Activated CD4-positive, alpha-beta memory T cell treated with anti-CD3 and anti-CD28 coated beads for 36 hours (primary cell): ENCODE measurements around the gene DOC2B. TPM values are rescaled to one million over a fixed set of nuclear protein-coding genes. Genes with fewer than 3 reads are reported as not detected.
"Not testable (repeated sequence)": the region's sequence is repeated elsewhere in the genome, so short reads cannot be mapped to it uniquely, and the experiment has no call there.

ENCODE experiments used
- CTCF ChIA-PET: fragments of 350-600 bp; sonication (Branson Sonifier 250); formaldehyde crosslinking; loops from one replicate; lab custom pipeline; 2021; ENCODE audit warnings: antibody characterized with exemption, inconsistent platforms; lab: Charles Lee
- POLR2A ChIA-PET: fragments of 350-600 bp; sonication (Branson Sonifier 250); formaldehyde crosslinking; loops from one replicate; lab custom pipeline; 2021; ENCODE audit warnings: antibody characterized with exemption; lab: Charles Lee
- DNase-seq: peaks from one replicate; pipeline ENCODE4 v3.0.0-alpha.2; 2020
- H3K27ac Mint-ChIP-seq: one replicate; pipeline ENCODE4 v1.8.0; 2021; ENCODE audit warnings: mixed read lengths
- H3K27me3 Mint-ChIP-seq: one replicate; pipeline ENCODE4 v1.8.0; 2021; ENCODE audit warnings: mixed read lengths
- H3K36me3 Mint-ChIP-seq: one replicate; pipeline ENCODE4 v1.8.0; 2021; ENCODE audit warnings: mixed read lengths
- H3K4me1 Mint-ChIP-seq: one replicate; pipeline ENCODE4 v1.8.0; 2021; ENCODE audit warnings: low read depth, mixed read lengths
- H3K4me3 Mint-ChIP-seq: one replicate; pipeline ENCODE4 v1.8.0; 2021; ENCODE audit warnings: mild to moderate bottlenecking, mixed read lengths
- H3K9me3 Mint-ChIP-seq: one replicate; pipeline ENCODE4 v1.8.0; 2021; ENCODE audit warnings: mixed read lengths
- intact Hi-C: fragments of 100-400 bp; cut with micrococcal nuclease; formaldehyde crosslinking; loops from one replicate; pipeline ENCODE4 v1.15.1; 2023
- total RNA-seq, 2 experiments: library from RNA; stranded (reverse); gene quantifications; one replicate each; pipeline ENCODE4 v1.2.3, GENCODE V29; 2021

The DOC2B gene
- total RNA-seq, 2 experiments from 2014 or later, result 0.02 to 0.12 TPM

GRCh38 chr17:222172-222571 is 40.7 kb upstream of the DOC2B start:
- no peaks in the 10 kb centered on the region for H3K36me3 Mint-ChIP-seq
- no peak overlapping the region for H3K4me3 Mint-ChIP-seq
- H3K27ac Mint-ChIP-seq, result no peak overlapping the region
- no peaks in the 10 kb centered on the region for H3K4me1 Mint-ChIP-seq
- DNase-seq, result no peak
- CTCF ChIA-PET, result no interaction called here
- no peaks in the 10 kb centered on the region for H3K9me3 Mint-ChIP-seq
- intact Hi-C loops, result no loop called here
- no peaks in the 10 kb centered on the region for H3K27me3 Mint-ChIP-seq
- POLR2A ChIA-PET, result no interaction called here

- Mint-ChIP-seq H3K9me3 (no peaks in the 10 kb centered on the region), H3K4me3 (no peak overlapping the region), H3K4me1 (no peaks in the 10 kb centered on the region), H3K36me3 (no peaks in the 10 kb centered on the region), H3K27me3 (no peaks in the 10 kb centered on the region), H3K27ac (no peak overlapping the region)
- intact Hi-C loops, result no loop called here
- CTCF ChIA-PET, result no interaction called here
- DNase-seq, result no peak
- POLR2A ChIA-PET, result no interaction called here
These were observed 38.2 kb upstream of the DOC2B start for GRCh38 chr17:219696-220095.

DNA sequence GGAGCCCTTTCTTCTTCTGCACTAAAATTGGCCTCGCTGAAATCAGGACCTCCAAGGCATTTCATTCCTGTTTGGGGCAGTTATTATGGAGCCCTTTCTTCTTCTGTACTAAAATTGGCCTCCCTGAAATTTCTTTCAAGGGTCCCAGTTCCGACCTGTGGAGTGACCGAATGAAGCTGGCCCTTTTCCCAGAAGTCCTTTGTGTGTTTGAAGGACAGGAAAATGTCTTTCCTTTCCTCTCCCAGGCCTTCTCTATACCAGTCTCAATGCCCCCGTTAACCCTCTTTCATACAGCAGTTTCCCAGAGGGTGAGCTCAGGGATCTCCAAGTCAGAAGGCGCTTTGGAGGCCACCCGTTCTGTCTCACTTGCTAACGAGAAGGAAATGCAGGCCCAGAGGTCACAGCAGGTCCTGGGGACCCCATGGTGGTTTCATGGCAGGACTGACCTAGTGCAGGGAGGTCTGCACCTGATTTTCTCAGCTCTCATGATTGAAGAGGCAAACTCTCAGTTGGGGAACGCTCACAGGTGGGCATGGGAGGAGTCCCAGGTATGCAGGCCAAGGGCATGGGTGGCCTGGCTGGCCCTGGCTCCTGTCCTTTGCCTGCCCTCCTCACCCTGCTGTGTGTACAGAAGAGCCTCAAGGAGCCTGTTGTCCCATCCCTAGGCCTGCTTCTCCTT is 37.1 kb upstream of the DOC2B start:
- no peaks in the 10 kb centered on the region for H3K4me1 Mint-ChIP-seq
- no peak overlapping the region for H3K4me3 Mint-ChIP-seq
- no peaks in the 10 kb centered on the region for H3K9me3 Mint-ChIP-seq
- POLR2A ChIA-PET, result no interaction called here
- H3K36me3 Mint-ChIP-seq, result no peaks in the 10 kb centered on the region
- no peak overlapping the region for H3K27ac Mint-ChIP-seq
- intact Hi-C loops, result no loop called here
- no peaks in the 10 kb centered on the region for H3K27me3 Mint-ChIP-seq
- no peak for DNase-seq
- CTCF ChIA-PET, result no interaction called here

GRCh38 chr17:216625-217024 is 35.2 kb upstream of the DOC2B start:
- Mint-ChIP-seq H3K27me3 (peaks cover 1% of the 10 kb centered on the region), H3K27ac (no peak overlapping the region)
- POLR2A ChIA-PET, result no interaction called here

GRCh38 chr17:215563-216478 is 34.4 kb upstream of the DOC2B start:
- H3K9me3 Mint-ChIP-seq, CTCF ChIA-PET, H3K27me3 Mint-ChIP-seq, H3K4me1 Mint-ChIP-seq, intact Hi-C loops, H3K4me3 Mint-ChIP-seq, POLR2A ChIA-PET, H3K36me3 Mint-ChIP-seq, H3K27ac Mint-ChIP-seq, DNase-seq: not testable (repeated sequence)

More at GRCh38 chr17:216625-217024, 35.2 kb upstream of the DOC2B start:
- H3K9me3 Mint-ChIP-seq, result no peaks in the 10 kb centered on the region
- no peak overlapping the region for H3K4me3 Mint-ChIP-seq
- H3K4me1 Mint-ChIP-seq, result no peaks in the 10 kb centered on the region
- H3K36me3 Mint-ChIP-seq, result no peaks in the 10 kb centered on the region
- DNase-seq, result no peak
- CTCF ChIA-PET, result no interaction called here
- intact Hi-C loops, result no loop called here

GRCh38 chr17:214881-215331 is 33.5 kb upstream of the DOC2B start:
- intact Hi-C loops, result no loop called here
- H3K36me3 Mint-ChIP-seq, result no peaks in the 10 kb centered on the region
- no peak overlapping the region for H3K4me3 Mint-ChIP-seq
- no peak overlapping the region for H3K27ac Mint-ChIP-seq
- peaks cover 1% of the 10 kb centered on the region for H3K27me3 Mint-ChIP-seq
- no peak for DNase-seq
- H3K9me3 Mint-ChIP-seq, result no peaks in the 10 kb centered on the region
- CTCF ChIA-PET, result no interaction called here
- POLR2A ChIA-PET, result no interaction called here
- H3K4me1 Mint-ChIP-seq, result no peaks in the 10 kb centered on the region

- Mint-ChIP-seq H3K9me3 (no peaks in the 10 kb centered on the region), H3K27me3 (peaks cover 6% of the 10 kb centered on the region), H3K4me1 (no peaks in the 10 kb centered on the region), H3K36me3 (no peaks in the 10 kb centered on the region), H3K27ac (no peak overlapping the region), H3K4me3 (no peak overlapping the region)
- intact Hi-C loops, result no loop called here
- CTCF ChIA-PET, result no interaction called here
- POLR2A ChIA-PET, result no interaction called here
- DNase-seq, result no peak
These were observed 32.0 kb upstream of the DOC2B start for GRCh38 chr17:213286-214105.

DNA sequence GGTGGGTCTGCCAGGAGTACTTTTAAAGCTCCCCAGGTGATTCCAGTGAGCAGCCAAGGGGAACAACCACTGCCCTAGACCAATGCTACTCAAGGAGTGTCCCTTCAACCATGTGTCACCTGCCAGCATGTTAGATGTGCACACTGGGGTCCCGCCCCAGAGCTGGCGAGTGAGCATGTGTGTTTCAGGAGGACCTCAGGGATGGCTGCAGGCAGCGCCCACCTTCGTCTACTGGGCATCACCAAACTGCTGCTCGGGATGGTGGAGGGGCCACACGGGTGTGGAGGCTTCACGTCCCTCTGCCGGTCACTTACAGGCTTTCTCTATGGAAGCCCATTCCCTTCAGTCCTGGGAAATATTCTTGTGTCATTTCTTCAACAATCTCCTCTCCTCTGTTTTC is 29.0 kb upstream of the DOC2B start:
- ChIA-PET CTCF (no interaction called here), POLR2A (no interaction called here)
- peaks cover 9% of the 10 kb centered on the region for H3K9me3 Mint-ChIP-seq
- no peaks in the 10 kb centered on the region for H3K4me1 Mint-ChIP-seq
- intact Hi-C loops, result no loop called here
- H3K36me3 Mint-ChIP-seq, result no peaks in the 10 kb centered on the region
- H3K27ac Mint-ChIP-seq, result no peak overlapping the region
- peaks cover 17% of the 10 kb centered on the region for H3K27me3 Mint-ChIP-seq
- DNase-seq, result no peak
- no peak overlapping the region for H3K4me3 Mint-ChIP-seq

GRCh38 chr17:208429-208828 is 27.0 kb upstream of the DOC2B start:
- Mint-ChIP-seq H3K27me3 (peaks cover 17% of the 10 kb centered on the region), H3K9me3 (peaks cover 9% of the 10 kb centered on the region), H3K4me1 (no peaks in the 10 kb centered on the region), H3K4me3 (no peak overlapping the region), H3K27ac (no peak overlapping the region), H3K36me3 (no peaks in the 10 kb centered on the region)
- intact Hi-C loops, result no loop called here
- DNase-seq, result no peak
- POLR2A ChIA-PET, result no interaction called here
- CTCF ChIA-PET, result no interaction called here

- Mint-ChIP-seq H3K36me3 (no peaks in the 10 kb centered on the region), H3K27me3 (peaks cover 18% of the 10 kb centered on the region), H3K27ac (no peak overlapping the region), H3K9me3 (peaks cover 9% of the 10 kb centered on the region), H3K4me3 (no peak overlapping the region), H3K4me1 (no peaks in the 10 kb centered on the region)
- DNase-seq, result no peak
- intact Hi-C loops, result no loop called here
- ChIA-PET CTCF (no interaction called here), POLR2A (no interaction called here)
These were observed 26.3 kb upstream of the DOC2B start for GRCh38 chr17:207775-208174.

DNA sequence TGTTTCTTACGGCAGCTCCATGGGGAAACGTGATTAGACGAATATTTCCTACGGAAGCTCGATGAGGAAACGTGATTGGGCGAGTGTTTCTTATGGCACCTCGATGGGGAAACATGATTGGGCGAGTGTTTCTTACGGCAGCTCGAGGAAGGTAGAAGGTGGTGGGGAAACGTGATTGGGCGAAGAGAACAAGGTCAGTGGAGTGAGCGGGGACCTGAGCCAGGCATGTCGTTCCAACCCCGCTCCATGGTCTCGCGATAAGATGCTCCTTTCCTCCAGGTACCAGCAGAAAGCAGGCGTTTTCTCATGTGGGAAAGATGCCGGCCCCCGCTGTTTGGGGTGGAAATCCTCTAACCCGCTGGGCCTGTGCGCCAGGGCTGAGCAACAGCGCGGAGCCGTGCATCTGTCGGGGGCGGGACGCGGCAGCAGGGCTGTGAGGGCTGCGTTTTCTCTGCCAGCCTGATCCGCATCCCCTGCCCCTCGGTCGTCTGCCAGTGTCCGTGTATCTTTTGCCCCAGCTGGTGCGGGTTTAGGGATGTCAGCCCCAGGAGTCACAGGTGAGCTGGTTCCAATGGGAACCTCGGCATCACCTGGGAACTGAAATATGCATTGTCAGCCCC is 25.6 kb upstream of the DOC2B start:
- H3K27ac Mint-ChIP-seq, result no peak overlapping the region
- ChIA-PET POLR2A (no interaction called here), CTCF (no interaction called here)
- no peaks in the 10 kb centered on the region for H3K4me1 Mint-ChIP-seq
- H3K36me3 Mint-ChIP-seq, result no peaks in the 10 kb centered on the region
- H3K9me3 Mint-ChIP-seq, result peaks cover 9% of the 10 kb centered on the region
- intact Hi-C loops, result no loop called here
- DNase-seq, result no peak
- H3K4me3 Mint-ChIP-seq, result no peak overlapping the region
- peaks cover 18% of the 10 kb centered on the region for H3K27me3 Mint-ChIP-seq

DNA sequence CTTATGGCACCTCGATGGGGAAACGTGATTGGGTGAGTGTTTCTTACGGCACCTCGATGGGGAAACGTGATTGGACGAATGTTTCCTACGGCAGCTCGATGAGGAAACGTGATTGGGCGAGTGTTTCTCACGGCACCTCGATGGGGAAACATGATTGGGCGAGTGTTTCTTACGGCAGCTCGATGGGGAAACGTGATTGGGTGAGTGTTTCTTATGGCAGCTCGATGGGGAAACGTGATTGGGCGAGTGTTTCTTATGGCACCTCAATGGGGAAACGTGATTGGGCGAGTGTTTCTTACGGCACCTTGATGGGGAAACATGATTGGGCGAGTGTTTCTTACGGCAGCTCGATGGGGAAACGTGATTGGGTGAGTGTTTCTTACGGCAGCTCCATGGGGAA is 25.0 kb upstream of the DOC2B start:
- H3K4me1 Mint-ChIP-seq, H3K27ac Mint-ChIP-seq, intact Hi-C loops, H3K36me3 Mint-ChIP-seq, DNase-seq, POLR2A ChIA-PET, H3K9me3 Mint-ChIP-seq, H3K4me3 Mint-ChIP-seq, CTCF ChIA-PET: not testable (repeated sequence)
- H3K27me3 Mint-ChIP-seq, result peaks cover 17% of the 10 kb centered on the region
